ENCODE measurements around the gene ATAD3C.

- TF ChIP-seq CTCF (IDR thresholded peaks at IDR 0.05) (no peak), POLR2A (IDR thresholded peaks at IDR 0.05) (no peak)
Measured at GRCh38 chr1:1402072-1402900, 47.2 kb upstream of the ATAD3C start.
